Epithelial cell of proximal tubule (primary cell): ENCODE results near the gene EXO1. TPM values are rescaled to one million over a fixed set of nuclear protein-coding genes. Genes with fewer than 3 reads are reported as not detected.

ENCODE experiments used
- DNase-seq: peaks from one replicate; pipeline ENCODE4 v3.0.0-alpha.2; 2011; ENCODE audit warnings: low read depth
- H3K4me3 ChIP-seq: 2 replicates; pipeline ENCODE4 v1.5.1; 2011; ENCODE audit warnings: low read depth, mild to moderate bottlenecking, low read length
- CTCF ChIP-seq: conservative IDR thresholded peaks from 2 replicates; pipeline ENCODE4 v1.5.1; 2012; ENCODE audit warnings: low read depth, mild to moderate bottlenecking, low read length
- total RNA-seq: library from RNA; depleted of rRNA; stranded (reverse); fragments of >200 nt; gene quantifications from 2 replicates; pipeline ENCODE4 v1.2.3, GENCODE V29; 2015

The EXO1 gene
- total RNA-seq, 1 donor from 2014 or later, result 13.4 TPM

GRCh38 chr1:241927321-241927720 is 79.3 kb downstream of the EXO1 start:
- H3K4me3 ChIP-seq, result no peak overlapping the region
- no peak for DNase-seq
- TF ChIP-seq CTCF, result no peak

GRCh38 chr1:241932845-241933244 is 84.8 kb downstream of the EXO1 start:
- no peak for TF ChIP-seq CTCF
- no peak overlapping the region for H3K4me3 ChIP-seq
- no peak for DNase-seq

GRCh38 chr1:241934201-241934848 is 86.3 kb downstream of the EXO1 start:
- H3K4me3 ChIP-seq, result no peak overlapping the region
- no peak for TF ChIP-seq CTCF
- DNase-seq, result no peak

- no peak for DNase-seq
- H3K4me3 ChIP-seq, result no peak overlapping the region
- TF ChIP-seq CTCF, result no peak
Measured at GRCh38 chr1:241934866-241935265, 86.9 kb downstream of the EXO1 start.

Other genes with a start within 250 kb of the EXO1 start
- 9.5 and 19.0 TPM in 2 replicates for gene CHML, start 207.8 kb upstream of the EXO1 start, total RNA-seq
- 66.2 and 75.6 TPM in 2 replicates for gene OPN3, start 207.8 kb upstream of the EXO1 start, total RNA-seq
- gene WDR64, start 195.9 kb upstream of the EXO1 start, total RNA-seq, result not detected in 2 replicates
- gene BECN2, start 109.6 kb downstream of the EXO1 start, total RNA-seq, result not detected in 2 replicates
- 0.12 TPM in 1 of 2 replicates, not detected in the other for gene MAP1LC3C, start 150.9 kb downstream of the EXO1 start, total RNA-seq